Endodermal cell (in vitro differentiated cells): ENCODE data around the gene KCNT1. TPM values are rescaled to one million over a fixed set of nuclear protein-coding genes. Genes with fewer than 3 reads are reported as not detected.

Experiments
- DNase-seq: peaks from one replicate; pipeline ENCODE4 v3.0.0-alpha.2; 2017
- H3K27ac ChIP-seq: 2 replicates; pipeline ENCODE4 v1.5.1; 2013; ENCODE audit warnings: mild to moderate bottlenecking, low read depth, low read length, moderate library complexity
- H3K27me3 ChIP-seq: 2 replicates; pipeline ENCODE4 v1.6.1; 2013; ENCODE audit warnings: mild to moderate bottlenecking, low read length, moderate library complexity; ENCODE audit not compliant: insufficient read depth, control insufficient read depth, poor library complexity, severe bottlenecking
- H3K36me3 ChIP-seq: 2 replicates; pipeline ENCODE4 v1.7.0; 2013; ENCODE audit warnings: mild to moderate bottlenecking, low read length, moderate library complexity; ENCODE audit not compliant: control insufficient read depth, insufficient read depth
- H3K4me1 ChIP-seq: one replicate; pipeline ENCODE4 v1.7.0; 2013; ENCODE audit warnings: low read length; ENCODE audit not compliant: control insufficient read depth, insufficient read depth
- H3K4me3 ChIP-seq: 2 replicates; pipeline ENCODE4 v1.5.1; 2013; ENCODE audit warnings: mild to moderate bottlenecking, low read length, moderate library complexity
- H3K9ac ChIP-seq: 2 replicates; pipeline ENCODE4 v1.6.1; 2013; ENCODE audit warnings: mild to moderate bottlenecking, low read length, moderate library complexity; ENCODE audit not compliant: poor library complexity, severe bottlenecking; ENCODE audit errors: extremely low read depth
- H3K9me3 ChIP-seq: 2 replicates; pipeline ENCODE4 v1.6.1; 2013; ENCODE audit warnings: mild to moderate bottlenecking, low read length, moderate library complexity; ENCODE audit not compliant: control insufficient read depth
- H3K27ac Mint-ChIP-seq: 2 replicates; pipeline ENCODE4 v1.8.0; 2020; ENCODE audit warnings: mixed read lengths
- H3K27me3 Mint-ChIP-seq: 2 replicates; pipeline ENCODE4 v1.8.0; 2021; ENCODE audit warnings: mild to moderate bottlenecking, mixed read lengths; ENCODE audit not compliant: insufficient read depth
- H3K36me3 Mint-ChIP-seq: 2 replicates; pipeline ENCODE4 v1.8.0; 2020; ENCODE audit warnings: low read depth, mixed read lengths
- H3K4me1 Mint-ChIP-seq: 2 replicates; pipeline ENCODE4 v1.8.0; 2020; ENCODE audit warnings: mixed read lengths
- H3K4me3 Mint-ChIP-seq: 2 replicates; pipeline ENCODE4 v1.8.0; 2020; ENCODE audit warnings: mild to moderate bottlenecking, moderate library complexity, mixed read lengths
- H3K9me3 Mint-ChIP-seq: 2 replicates; pipeline ENCODE4 v1.8.0; 2020; ENCODE audit warnings: mild to moderate bottlenecking, mixed read lengths
- WGBS, 2 experiments: methylation state at CpG; one replicate each; pipeline versions ENCODE4 v1.1.5 to v1.1.7; 2013; ENCODE audit warnings: missing lambda C conversion rate in 2 of 2, mixed read lengths in 1 of 2; ENCODE audit not compliant: insufficient coverage in 1 of 2, insufficient read length in 1 of 2; 5-methylcytosine and 5-hydroxymethylcytosine counted together
- total RNA-seq, 2 donors: library from RNA; stranded (reverse); fragmentation: NEBNext Ultra II Directional in 1 of 2; extraction: Animal tissue kit (Norgen Biotek cat#: 25700) in 1 of 2; gene quantifications; 2 replicates in 1 of 2; 3 replicates in 1 of 2; pipeline ENCODE4 v1.2.1, GENCODE V29; 2021
- TF ChIP-seq, protein P1 (sequence below): fragments of 200-600 bp; sonication (generic); conservative IDR thresholded peaks from 2 replicates; pipeline ENCODE4 v1.5.0; 2021; ENCODE audit warnings: antibody characterized with exemption, mild to moderate bottlenecking

The KCNT1 gene
- total RNA-seq, 2 donors from 2014 or later: 0.15 TPM; not detected in 1

DNA sequence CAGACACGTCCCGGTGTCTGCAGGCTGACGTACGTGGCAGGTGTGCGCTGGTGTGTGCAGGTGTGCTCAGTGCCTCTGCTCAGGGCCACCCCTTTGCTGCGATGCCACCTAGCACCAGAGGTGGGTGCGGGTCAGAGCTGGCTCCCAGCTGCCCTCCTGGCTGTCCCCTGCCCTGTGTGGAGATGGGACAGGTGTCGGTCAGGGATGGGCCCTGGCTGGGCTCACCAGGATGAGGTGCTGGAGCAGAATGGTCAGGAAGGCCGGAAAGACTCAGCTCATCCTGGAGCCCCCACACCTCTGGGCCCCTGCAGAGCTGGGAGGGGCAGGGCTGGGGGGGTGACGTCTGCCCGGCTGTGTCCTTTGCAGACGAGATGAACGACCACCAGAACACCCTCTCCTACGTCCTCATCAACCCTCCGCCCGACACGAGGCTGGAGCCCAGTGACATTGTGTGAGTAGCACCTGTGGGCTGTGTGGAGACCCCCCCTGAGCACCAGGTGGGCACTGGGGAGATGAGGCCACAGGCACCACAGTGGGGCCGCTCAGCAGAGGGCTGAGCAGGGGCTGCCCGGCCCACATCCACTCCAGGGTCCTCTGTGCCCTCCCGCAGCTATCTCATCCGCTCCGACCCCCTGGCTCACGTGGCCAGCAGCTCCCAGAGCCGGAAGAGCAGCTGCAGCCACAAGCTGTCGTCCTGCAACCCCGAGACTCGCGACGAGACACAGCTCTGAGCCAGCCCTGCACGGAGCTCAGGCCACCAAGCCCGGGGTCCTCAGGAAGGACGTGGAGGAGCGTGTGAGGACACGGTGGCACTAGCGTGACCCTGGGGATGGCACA, 89.7 kb downstream of the KCNT1 start:
- Histone ChIP-seq H3K9ac (no peak overlapping the region), H3K4me3 (no peak overlapping the region), H3K27me3 (no peaks in the 10 kb centered on the region), H3K9me3 (no peaks in the 10 kb centered on the region), H3K4me1 (no peaks in the 10 kb centered on the region), H3K36me3 (no peaks in the 10 kb centered on the region), H3K27ac (no peak overlapping the region)
- WGBS, 2 experiments: 91 to 95% methylated on average over 4 to 35 of the region's 35 CpGs
- TF ChIP-seq, protein P1, sequence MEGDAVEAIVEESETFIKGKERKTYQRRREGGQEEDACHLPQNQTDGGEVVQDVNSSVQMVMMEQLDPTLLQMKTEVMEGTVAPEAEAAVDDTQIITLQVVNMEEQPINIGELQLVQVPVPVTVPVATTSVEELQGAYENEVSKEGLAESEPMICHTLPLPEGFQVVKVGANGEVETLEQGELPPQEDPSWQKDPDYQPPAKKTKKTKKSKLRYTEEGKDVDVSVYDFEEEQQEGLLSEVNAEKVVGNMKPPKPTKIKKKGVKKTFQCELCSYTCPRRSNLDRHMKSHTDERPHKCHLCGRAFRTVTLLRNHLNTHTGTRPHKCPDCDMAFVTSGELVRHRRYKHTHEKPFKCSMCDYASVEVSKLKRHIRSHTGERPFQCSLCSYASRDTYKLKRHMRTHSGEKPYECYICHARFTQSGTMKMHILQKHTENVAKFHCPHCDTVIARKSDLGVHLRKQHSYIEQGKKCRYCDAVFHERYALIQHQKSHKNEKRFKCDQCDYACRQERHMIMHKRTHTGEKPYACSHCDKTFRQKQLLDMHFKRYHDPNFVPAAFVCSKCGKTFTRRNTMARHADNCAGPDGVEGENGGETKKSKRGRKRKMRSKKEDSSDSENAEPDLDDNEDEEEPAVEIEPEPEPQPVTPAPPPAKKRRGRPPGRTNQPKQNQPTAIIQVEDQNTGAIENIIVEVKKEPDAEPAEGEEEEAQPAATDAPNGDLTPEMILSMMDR: no peak
- H3K27ac Mint-ChIP-seq: no peak overlapping the region
- H3K4me1 Mint-ChIP-seq: no peaks in the 10 kb centered on the region
- no peak for DNase-seq
- no peaks in the 10 kb centered on the region for H3K27me3 Mint-ChIP-seq
- no peaks in the 10 kb centered on the region for H3K9me3 Mint-ChIP-seq
- no peak overlapping the region for H3K4me3 Mint-ChIP-seq
- no peaks in the 10 kb centered on the region for H3K36me3 Mint-ChIP-seq

DNA sequence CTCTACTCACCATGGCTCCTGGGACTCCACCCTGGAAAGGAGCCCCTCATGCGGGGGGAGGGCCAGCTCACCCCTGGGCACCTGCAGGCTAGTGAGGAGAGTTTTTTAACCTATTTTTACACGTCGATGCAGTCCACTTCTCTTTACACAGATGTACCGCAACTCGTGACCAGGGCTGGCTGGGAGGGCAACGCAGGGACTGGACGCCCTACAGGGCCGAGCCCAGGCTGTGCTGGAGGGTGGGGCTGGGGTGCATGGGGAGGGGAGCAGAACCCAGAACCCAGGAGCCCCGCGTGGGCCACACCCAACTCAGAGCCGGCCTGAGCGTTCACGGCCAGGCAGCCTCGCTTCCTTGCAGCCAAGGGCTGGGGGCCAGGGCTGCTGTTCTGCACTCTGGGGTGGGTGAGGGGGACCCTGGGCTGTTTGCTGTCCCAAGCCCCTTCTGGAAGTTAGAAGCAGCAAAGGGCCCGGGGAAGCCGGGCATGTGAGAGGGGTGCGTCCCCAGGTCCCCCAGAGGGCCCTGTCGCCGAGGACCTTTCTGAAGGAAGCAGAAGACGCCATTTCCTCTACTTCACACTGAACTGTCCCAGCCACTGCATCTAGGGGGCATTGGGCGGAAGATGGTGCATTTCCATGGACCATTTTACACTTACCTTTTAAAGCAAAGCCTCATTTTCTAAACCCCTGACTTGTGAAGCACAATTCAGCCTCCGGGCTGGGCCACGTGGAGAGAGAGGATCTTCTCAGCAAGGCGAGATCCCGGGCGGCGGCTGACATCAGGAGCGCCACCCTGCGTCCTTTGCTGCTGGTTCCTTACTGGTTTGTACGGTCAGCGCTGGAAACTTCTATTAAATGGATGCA, 90.5 kb downstream of the KCNT1 start:
- H3K9ac ChIP-seq: no peak overlapping the region
- 91 to 92% methylated on average over 18 to 31 of the region's 31 CpGs for WGBS, 2 experiments
- TF ChIP-seq, protein P1: no peak
- no peaks in the 10 kb centered on the region for H3K9me3 ChIP-seq
- H3K9me3 Mint-ChIP-seq: no peaks in the 10 kb centered on the region
- H3K27me3 ChIP-seq: no peaks in the 10 kb centered on the region
- no peaks in the 10 kb centered on the region for H3K4me1 Mint-ChIP-seq
- H3K27ac Mint-ChIP-seq: no peak overlapping the region
- H3K27ac ChIP-seq: no peak overlapping the region
- no peak overlapping the region for H3K4me3 Mint-ChIP-seq
- H3K4me3 ChIP-seq: no peak overlapping the region
- no peaks in the 10 kb centered on the region for H3K36me3 ChIP-seq
- DNase-seq: no peak
- no peaks in the 10 kb centered on the region for H3K4me1 ChIP-seq
- H3K36me3 Mint-ChIP-seq: no peaks in the 10 kb centered on the region
- no peaks in the 10 kb centered on the region for H3K27me3 Mint-ChIP-seq

DNA sequence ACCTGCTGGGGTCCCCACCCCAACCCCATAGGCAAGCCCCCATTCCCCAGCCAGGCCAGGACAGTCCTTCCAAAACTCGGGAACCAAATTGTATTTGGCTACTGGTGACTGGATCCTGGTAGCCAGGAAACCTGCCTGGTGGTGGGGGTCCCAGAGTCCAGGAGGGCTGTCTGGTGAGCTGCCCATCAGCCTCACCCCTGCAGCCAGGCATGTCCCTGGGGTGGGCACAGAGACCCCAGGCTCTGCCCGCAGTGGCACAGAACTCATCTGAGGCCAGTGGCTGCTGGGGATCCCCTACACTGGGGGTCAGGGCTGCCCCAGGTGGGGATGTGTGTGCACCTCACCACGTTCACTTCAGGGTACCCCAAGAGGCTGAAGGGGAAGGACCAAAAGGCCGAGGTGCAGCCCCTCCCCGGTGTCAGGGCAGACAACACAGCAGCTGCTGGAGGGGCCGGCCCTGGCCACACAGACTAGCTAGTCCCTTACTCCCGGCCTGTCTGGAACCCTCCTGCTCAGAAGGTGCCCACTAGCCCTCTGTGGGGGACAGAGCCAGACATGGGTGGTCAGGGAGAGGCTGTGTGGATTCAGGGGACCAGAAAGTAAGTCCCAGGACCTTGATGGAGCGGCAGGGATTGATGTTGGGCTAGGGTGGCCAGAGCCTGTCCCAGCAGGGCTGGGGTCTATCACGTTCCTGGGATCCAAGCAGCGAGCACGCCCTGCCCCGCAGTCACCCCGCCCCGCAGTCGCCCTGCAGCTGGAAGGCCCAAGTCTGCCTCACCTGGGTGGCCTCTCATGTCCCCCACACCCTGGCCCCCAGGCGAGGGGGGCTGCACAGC, 91.5 kb downstream of the KCNT1 start:
- H3K27me3 ChIP-seq: no peaks in the 10 kb centered on the region
- TF ChIP-seq, protein P1: no peak
- no peak for DNase-seq
- no peak overlapping the region for H3K4me3 Mint-ChIP-seq
- no peak overlapping the region for H3K27ac Mint-ChIP-seq
- WGBS, 2 experiments: 85 to 100% methylated on average over 2 to 16 of the region's 16 CpGs
- H3K4me1 Mint-ChIP-seq: no peaks in the 10 kb centered on the region
- no peaks in the 10 kb centered on the region for H3K9me3 ChIP-seq
- no peaks in the 10 kb centered on the region for H3K9me3 Mint-ChIP-seq
- no peaks in the 10 kb centered on the region for H3K27me3 Mint-ChIP-seq
- no peaks in the 10 kb centered on the region for H3K36me3 ChIP-seq
- H3K27ac ChIP-seq: no peak overlapping the region
- no peak overlapping the region for H3K9ac ChIP-seq
- no peaks in the 10 kb centered on the region for H3K4me1 ChIP-seq
- no peak overlapping the region for H3K4me3 ChIP-seq
- no peaks in the 10 kb centered on the region for H3K36me3 Mint-ChIP-seq
